GM12878 (cell line): ENCODE results near the gene DDX54. TPM values are rescaled to one million over a fixed set of nuclear protein-coding genes. Genes with fewer than 3 reads are reported as not detected.

Source experiments
- ATAC-seq: fragments of 200-7000 bp; cut with Tn5 transposase; 3 replicates; pipeline ENCODE4 v1.9.1; 2020; ENCODE audit warnings: mild to moderate bottlenecking, moderate library complexity
- BruUV-seq: library from RNA; stranded (reverse); fragments of 400-500 nt; replicated peaks from 2 replicates; lab custom pipeline; 2021; lab: Mats Ljungman, UMichigan
- CTCF ChIA-PET: fragments of 300-600 bp; sonication (Branson Sonifier 250); formaldehyde crosslinking; extraction: SDS; loops from one replicate; lab custom pipeline; 2021; ENCODE audit warnings: inconsistent platforms; lab: Yijun Ruan, JAX
- POLR2A ChIA-PET: fragments of 350-600 bp; formaldehyde crosslinking; extraction: SDS; loops from one replicate; lab custom pipeline; 2021; ENCODE audit warnings: inconsistent platforms; lab: Charles Lee
- RAD21 ChIA-PET: fragments of 300-600 bp; sonication (Branson Sonifier 250); formaldehyde crosslinking; loops from one replicate; lab custom pipeline; 2023; ENCODE audit warnings: antibody characterized with exemption; ENCODE audit not compliant: unreplicated experiment; lab: Charles Lee
- SMC1A ChIA-PET: fragments of 300-600 bp; sonication (Branson Sonifier 250); formaldehyde crosslinking; loops from one replicate; lab custom pipeline; 2023; ENCODE audit not compliant: unreplicated experiment, uncharacterized antibody; lab: Charles Lee
- DNase-seq: peaks from one replicate; pipeline ENCODE4 v3.0.0-alpha.2; 2011; ENCODE audit warnings: low read depth, low spot score
- FAIRE-seq: peaks from 3 replicates; lab custom pipeline; 2011; peaks lifted over from hg19 to GRCh38; lab: Jason Lieb, UNC
- H2AFZ ChIP-seq: 2 replicates; pipeline ENCODE4 v1.6.0; 2011; ENCODE audit warnings: low read depth, low read length, control low read depth; ENCODE audit not compliant: control insufficient read depth
- H3K27ac ChIP-seq: 2 replicates; pipeline ENCODE4 v1.5.1; 2011; ENCODE audit warnings: control low read depth; ENCODE audit not compliant: control insufficient read depth, insufficient read depth
- H3K27me3 ChIP-seq, 2 experiments: replicated peaks in 1 of 2; 2 replicates each; pipeline versions ENCODE4 v1.6.0 to v1.6.1; 2011; ENCODE audit warnings: low read length in 1 of 2; ENCODE audit not compliant: control insufficient read depth in 2 of 2, insufficient read depth in 2 of 2
- H3K36me3 ChIP-seq, 2 experiments: 2 replicates each; pipeline ENCODE4 v1.5.1; 2011; ENCODE audit warnings: low read length in 1 of 2; ENCODE audit not compliant: control insufficient read depth in 2 of 2, insufficient read depth in 2 of 2
- H3K4me1 ChIP-seq: 2 replicates; pipeline ENCODE4 v1.6.1; 2011; ENCODE audit warnings: mild to moderate bottlenecking, low read length, moderate library complexity, mixed read lengths; ENCODE audit not compliant: control insufficient read depth, insufficient read depth
- H3K4me2 ChIP-seq: 2 replicates; pipeline ENCODE4 v1.6.0; 2011; ENCODE audit warnings: control low read depth; ENCODE audit not compliant: control insufficient read depth, insufficient read depth
- H3K4me3 ChIP-seq: fragments of 200-600 bp; sonication (generic); 2 replicates; pipeline ENCODE4 v1.5.1; 2016
- H3K79me2 ChIP-seq: 2 replicates; pipeline ENCODE4 v1.6.0; 2011; ENCODE audit warnings: low read length; ENCODE audit not compliant: control insufficient read depth, insufficient read depth
- H3K9ac ChIP-seq: 2 replicates; pipeline ENCODE4 v1.8.0; 2011; ENCODE audit warnings: low read length, control low read depth, mixed read lengths; ENCODE audit not compliant: control insufficient read depth, insufficient read depth
- H3K9me3 ChIP-seq: replicated peaks from 3 replicates; pipeline ENCODE4 v1.5.1; 2011; ENCODE audit warnings: mild to moderate bottlenecking, low read length; ENCODE audit not compliant: control insufficient read depth, insufficient read depth
- H4K20me1 ChIP-seq: 2 replicates; pipeline ENCODE4 v1.6.0; 2011; ENCODE audit not compliant: control insufficient read depth, insufficient read depth
- EED ChIP-seq: sonication (generic); IDR thresholded peaks from 2 replicates; pipeline ENCODE4 v1.6.1; 2016; ENCODE audit warnings: antibody characterized with exemption, low read depth
- EP300 ChIP-seq, 2 experiments: fragments of 150-350 bp in 1 of 2; IDR thresholded peaks; 2 replicates each; pipeline ENCODE4 v1.6.1; 2011 to 2012; ENCODE audit warnings: low read depth in 2 of 2, low read length in 2 of 2, borderline replicate concordance in 1 of 2, improper control_type of control experiment in 1 of 2, inconsistent platforms in 1 of 2; ENCODE audit not compliant: control insufficient read depth in 1 of 2
- KAT2A ChIP-seq: conservative IDR thresholded peaks from 2 replicates; pipeline ENCODE4 v1.6.1; 2011; ENCODE audit warnings: low read depth, low read length; ENCODE audit not compliant: control insufficient read depth
- LARP7 ChIP-seq: fragments of 450-650 bp; IDR thresholded peaks from 2 replicates; pipeline ENCODE4 v1.6.1; 2017; ENCODE audit warnings: mild to moderate bottlenecking
- MEF2B ChIP-seq: fragments of 450-650 bp; IDR thresholded peaks from 2 replicates; pipeline ENCODE4 v1.6.1; 2018; ENCODE audit warnings: mild to moderate bottlenecking, moderate library complexity; ENCODE audit not compliant: partially characterized antibody, poor library complexity, severe bottlenecking
- NR2F1 ChIP-seq: fragments of 450-650 bp; conservative IDR thresholded peaks from 2 replicates; pipeline ENCODE4 v1.6.1; 2017; ENCODE audit warnings: mild to moderate bottlenecking
- ZBED1 ChIP-seq: IDR thresholded peaks from 2 replicates; pipeline ENCODE4 v1.6.1; 2016; ENCODE audit warnings: borderline replicate concordance
- WGBS: methylation state at CpG from one replicate; pipeline ENCODE4 v1.1.6; 2016; ENCODE audit warnings: low lambda C conversion rate; ENCODE audit not compliant: insufficient replicate concordance, insufficient coverage; ENCODE audit errors: missing lambda C conversion rate; 5-methylcytosine and 5-hydroxymethylcytosine counted together
- in situ Hi-C: fragments of 300-500 bp; cut with MboI; formaldehyde crosslinking; loops from 9 replicates; pipeline ENCODE4 v1.14.3; 2018; ENCODE audit warnings: mixed read lengths
- intact Hi-C: fragments of 100-400 bp; cut with micrococcal nuclease; formaldehyde crosslinking; loops from one replicate; pipeline ENCODE4 v1.14.2; 2022; ENCODE audit not compliant: unreplicated experiment
- polyA plus RNA-seq, 11 experiments: library from polyadenylated mRNA; depleted of rRNA in 4 of 11; unstranded in 6 of 11; stranded (reverse) in 5 of 11; fragments of >200 nt; fragmentation: Nextera tagmentation in 4 of 11; fragmentation: Illumina TruSeq in 1 of 11; extraction: Ambion mirVana in 4 of 11; extraction: Trizol in 1 of 11; gene quantifications; 1 replicate in 1 of 11; 2 replicates in 10 of 11; pipeline versions ENCODE4 v1.2.1 to v1.2.3, GENCODE V29; 2011 to 2016; ENCODE audit warnings: inconsistent platforms in 2 of 11, missing spikeins in 2 of 11, low read depth in 1 of 11
- total RNA-seq, 4 experiments: library from RNA; depleted of rRNA in 3 of 4; stranded (reverse); fragments of >200 nt in 3 of 4; fragmentation: Illumina TruSeq in 1 of 4; extraction: Trizol in 1 of 4; gene quantifications; 2 replicates each; pipeline versions ENCODE4 v1.2.1 to v1.2.3, GENCODE V29; 2013 to 2021
- TF ChIP-seq, protein P1 (sequence below): fragments of 450-650 bp; IDR thresholded peaks from 2 replicates; pipeline ENCODE4 v1.6.1; 2016; ENCODE audit warnings: mild to moderate bottlenecking, moderate library complexity, borderline replicate concordance

DDX54 gene
- total and polyA plus RNA-seq, 10 of the 15 experiments (the other 5 are each of a cell fraction or from before 2014, with no cell fraction given) = 1.9 to 115 (median 56.3) TPM

DNA sequence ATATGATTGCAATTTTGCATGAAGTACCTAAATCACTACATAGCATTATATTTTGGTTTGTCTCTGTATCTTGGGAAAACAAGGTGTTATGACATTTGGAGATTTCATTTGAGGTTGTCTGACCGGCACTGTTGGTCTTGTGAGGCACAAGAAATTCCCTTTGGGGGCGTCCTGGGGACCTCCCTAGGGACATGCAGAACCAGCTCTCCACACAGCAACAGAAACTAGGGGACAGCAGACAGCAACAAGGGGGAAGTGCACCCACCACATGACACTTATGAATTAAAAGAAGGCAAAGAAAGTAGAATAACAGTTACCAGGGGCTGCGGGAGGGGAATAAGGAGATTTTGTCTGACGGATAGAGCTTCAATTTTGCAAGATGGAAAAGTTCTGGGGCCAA lies 14.4 kb downstream of the DDX54 start (continued):
- TF ChIP-seq MEF2B = peak; percentile 97
- TF ChIP-seq EED = no peak
- TF ChIP-seq EP300 (IDR thresholded peaks at IDR 0.05; ENCODE audit: borderline replicate concordance in 1 of 2, control insufficient read depth in 1 of 2, low read depth in 2 of 2, low read length in 2 of 2) = peak in 1 of 2 experiments; percentile 61; a peak in 1 of 4 replicates
- no peak for TF ChIP-seq KAT2A

DNA sequence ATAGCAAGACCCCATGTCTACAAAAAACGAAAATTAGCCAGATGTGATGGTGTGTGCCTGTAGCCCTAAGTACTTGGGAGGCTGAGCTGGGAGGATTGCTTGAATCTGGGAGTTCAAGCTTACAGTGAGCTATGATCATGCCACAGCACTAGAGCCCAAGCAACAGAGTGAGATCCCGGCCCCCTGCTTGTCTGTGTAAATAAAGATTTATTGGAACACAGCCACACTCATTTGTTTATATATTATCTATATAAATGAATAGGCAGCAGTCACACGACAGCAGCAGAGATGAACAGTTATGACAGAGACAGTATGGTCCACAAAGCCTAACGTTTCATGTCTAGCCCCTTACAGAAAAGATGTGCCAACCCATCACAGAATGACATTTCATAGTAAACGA lies 14.8 kb downstream of the DDX54 start:
- no peak overlapping the region for H3K9ac ChIP-seq
- ChIA-PET POLR2A (no interaction called here), RAD21 (interaction anchor here (1.1 to 1.7 kb wide), 3 partner anchors 13 to 119 kb away, joined by 3 to 4 read pairs (median 4); no protein-coding TSS in a partner anchor), SMC1A (interaction anchor here (0.7 to 4.3 kb wide), 5 partner anchors 13 to 78 kb away, joined by 3 to 37 read pairs (median 5); partner anchors contain the start of genes DDX54 and RITA1), CTCF (interaction anchor here (0.9 to 10.5 kb wide), 9 partner anchors 13 to 177 kb away, joined by 3 to 102 read pairs (median 9); partner anchors contain the start of gene RITA1)
- H3K9me3 ChIP-seq = no peaks in the 10 kb centered on the region
- intact Hi-C loops (loop anchor here (5.0 kb wide), 2 partner anchors 178 to 268 kb away; no protein-coding TSS in a partner anchor), in situ Hi-C loops (no loop called here)
- H3K4me1 ChIP-seq = peaks cover 19% of the 10 kb centered on the region
- H3K27ac ChIP-seq = no peak overlapping the region
- TF ChIP-seq LARP7 (no peak), ZBED1 (no peak), NR2F1 (no peak)
- TF ChIP-seq, protein P1, sequence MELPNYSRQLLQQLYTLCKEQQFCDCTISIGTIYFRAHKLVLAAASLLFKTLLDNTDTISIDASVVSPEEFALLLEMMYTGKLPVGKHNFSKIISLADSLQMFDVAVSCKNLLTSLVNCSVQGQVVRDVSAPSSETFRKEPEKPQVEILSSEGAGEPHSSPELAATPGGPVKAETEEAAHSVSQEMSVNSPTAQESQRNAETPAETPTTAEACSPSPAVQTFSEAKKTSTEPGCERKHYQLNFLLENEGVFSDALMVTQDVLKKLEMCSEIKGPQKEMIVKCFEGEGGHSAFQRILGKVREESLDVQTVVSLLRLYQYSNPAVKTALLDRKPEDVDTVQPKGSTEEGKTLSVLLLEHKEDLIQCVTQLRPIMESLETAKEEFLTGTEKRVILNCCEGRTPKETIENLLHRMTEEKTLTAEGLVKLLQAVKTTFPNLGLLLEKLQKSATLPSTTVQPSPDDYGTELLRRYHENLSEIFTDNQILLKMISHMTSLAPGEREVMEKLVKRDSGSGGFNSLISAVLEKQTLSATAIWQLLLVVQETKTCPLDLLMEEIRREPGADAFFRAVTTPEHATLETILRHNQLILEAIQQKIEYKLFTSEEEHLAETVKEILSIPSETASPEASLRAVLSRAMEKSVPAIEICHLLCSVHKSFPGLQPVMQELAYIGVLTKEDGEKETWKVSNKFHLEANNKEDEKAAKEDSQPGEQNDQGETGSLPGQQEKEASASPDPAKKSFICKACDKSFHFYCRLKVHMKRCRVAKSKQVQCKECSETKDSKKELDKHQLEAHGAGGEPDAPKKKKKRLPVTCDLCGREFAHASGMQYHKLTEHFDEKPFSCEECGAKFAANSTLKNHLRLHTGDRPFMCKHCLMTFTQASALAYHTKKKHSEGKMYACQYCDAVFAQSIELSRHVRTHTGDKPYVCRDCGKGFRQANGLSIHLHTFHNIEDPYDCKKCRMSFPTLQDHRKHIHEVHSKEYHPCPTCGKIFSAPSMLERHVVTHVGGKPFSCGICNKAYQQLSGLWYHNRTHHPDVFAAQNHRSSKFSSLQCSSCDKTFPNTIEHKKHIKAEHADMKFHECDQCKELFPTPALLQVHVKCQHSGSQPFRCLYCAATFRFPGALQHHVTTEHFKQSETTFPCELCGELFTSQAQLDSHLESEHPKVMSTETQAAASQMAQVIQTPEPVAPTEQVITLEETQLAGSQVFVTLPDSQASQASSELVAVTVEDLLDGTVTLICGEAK = peak; percentile 86
- FAIRE-seq = no peak
- WGBS = 49% methylated on average over 5 of the region's 5 CpGs
- H4K20me1 ChIP-seq = no peaks in the 10 kb centered on the region
- no peaks in the 10 kb centered on the region for H3K27me3 ChIP-seq
- no TSS peak for BruUV-seq
- no peak for DNase-seq
- H3K79me2 ChIP-seq = no peaks in the 10 kb centered on the region
- ATAC-seq = no peak
- no peak overlapping the region for H3K4me3 ChIP-seq
- H2AFZ ChIP-seq = no peak overlapping the region
- no peak overlapping the region for H3K4me2 ChIP-seq
- H3K36me3 ChIP-seq = peaks cover 32 to 35% of the 10 kb centered on the region in 2 experiments
